Left lung (tissue), 10 donors: Measurements from ENCODE around the gene KRT12. TPM values are rescaled to one million over a fixed set of nuclear protein-coding genes. Genes with fewer than 3 reads are reported as not detected.

ENCODE experiments used
- ATAC-seq: fragments of 200-7000 bp; cut with Tn5 transposase; one replicate; pipeline ENCODE4 v1.9.1; 2020; ENCODE audit warnings: moderate library complexity
- DNase-seq, 4 donors: peaks; one replicate each; pipeline ENCODE4 v3.0.0-alpha.2; 2013 to 2020
- H3K27ac ChIP-seq, 2 donors: fragments of 200-600 bp; sonication (generic) in 1 of 2; one replicate each; pipeline versions ENCODE4 v1.5.0 to v1.8.0; 2020 to 2021
- H3K27me3 ChIP-seq, 2 donors: fragments of 200-600 bp; sonication (generic) in 1 of 2; one replicate each; pipeline versions ENCODE4 v1.5.0 to v1.8.0; 2020 to 2021
- H3K36me3 ChIP-seq, 2 donors: fragments of 200-600 bp; sonication (generic) in 1 of 2; one replicate each; pipeline versions ENCODE4 v1.5.0 to v1.8.0; 2020 to 2021
- H3K4me1 ChIP-seq, 2 donors: fragments of 200-600 bp; one replicate each; pipeline ENCODE4 v1.8.0; 2021
- H3K4me3 ChIP-seq, 2 donors: fragments of 200-600 bp; sonication (generic) in 1 of 2; one replicate each; pipeline versions ENCODE4 v1.5.0 to v1.8.0; 2020 to 2021; ENCODE audit warnings: mild to moderate bottlenecking in 1 of 2
- H3K9me3 ChIP-seq, 2 donors: fragments of 200-600 bp; sonication (generic) in 1 of 2; one replicate each; pipeline versions ENCODE4 v1.5.0 to v1.8.0; 2020 to 2021
- CTCF ChIP-seq, 2 donors: fragments of 200-600 bp; sonication (generic) in 1 of 2; IDR thresholded peaks; one replicate each; pipeline versions ENCODE4 v1.5.0 to v1.8.0; 2021; ENCODE audit warnings: antibody characterized with exemption in 2 of 2
- intact Hi-C, 2 donors: fragments of 100-400 bp; cut with DNase I; formaldehyde crosslinking; loops; one replicate each; pipeline versions ENCODE4 v1.11.2 to v1.14.2; 2022
- polyA plus RNA-seq, 6 donors: library from polyadenylated mRNA; unstranded; fragments of 120-200 nt; gene quantifications; one replicate each; pipeline ENCODE4 v1.2.1, GENCODE V29; 2013; ENCODE audit not compliant: insufficient read length in 6 of 6
- total RNA-seq, 2 donors: library from RNA; stranded (reverse); fragmentation: NEBNext Ultra II Directional; extraction: Animal tissue kit (Norgen Biotek cat#: 25700); gene quantifications; one replicate each; pipeline ENCODE4 v1.2.1, GENCODE V29; 2021
- donor health status: DM: no; HTN: yes; CAD: no.
- donor health status: DM: no; HTN: no; CAD: no.

KRT12 gene
- total and polyA plus RNA-seq, 8 donors, result 0.10 to 0.26 (median 0.21) TPM; not detected in 5

DNA sequence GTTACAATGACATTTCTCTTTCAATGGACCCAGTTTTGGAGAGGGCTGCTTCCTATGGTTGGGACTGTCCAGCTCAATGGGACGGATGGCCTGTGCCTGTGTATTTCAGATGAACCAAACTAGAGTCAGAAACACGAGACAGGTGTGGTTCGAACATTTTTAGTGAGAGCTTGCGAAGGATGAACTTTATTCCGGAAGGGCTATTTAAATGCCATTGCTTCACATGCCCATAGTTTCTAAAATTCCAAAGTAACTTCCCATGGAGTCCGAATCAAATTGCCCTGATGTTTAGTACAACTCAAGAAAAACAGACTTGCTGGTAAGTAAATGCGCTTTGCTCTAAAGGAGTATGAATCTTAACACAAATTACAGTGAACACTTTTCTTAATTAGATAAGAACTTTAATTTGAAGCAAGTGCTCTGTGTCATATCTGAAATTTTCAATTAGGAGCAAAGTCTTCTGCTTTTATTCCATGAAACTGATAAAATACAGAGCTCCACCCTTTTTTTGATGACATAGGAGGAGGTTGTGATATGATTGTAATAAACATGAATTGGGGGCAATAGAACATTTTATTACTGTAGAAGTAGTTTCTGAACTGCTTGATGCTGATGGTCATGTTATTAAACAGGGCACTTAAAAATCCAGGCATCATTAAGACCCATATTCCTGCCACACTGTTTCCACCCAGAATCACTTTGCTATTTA lies 16.8 kb upstream of the KRT12 start:
- intact Hi-C loops, result no loop called here
- ATAC-seq (no peak), DNase-seq (no peak)
- Histone ChIP-seq H3K9me3 (no peaks in the 10 kb centered on the region), H3K36me3 (no peaks in the 10 kb centered on the region), H3K4me1 (no peaks in the 10 kb centered on the region), H3K27me3 (peaks cover 0 to 36% of the 10 kb centered on the region in 2 donors), H3K27ac (no peak overlapping the region), H3K4me3 (no peak overlapping the region)
- no peak for TF ChIP-seq CTCF (IDR thresholded peaks at IDR 0.05)

GRCh38 chr17:40883031-40883430 lies 16.0 kb upstream of the KRT12 start:
- TF ChIP-seq CTCF (IDR thresholded peaks at IDR 0.05), result no peak
- no peaks in the 10 kb centered on the region for H3K4me1 ChIP-seq
- H3K27ac ChIP-seq, result no peak overlapping the region
- H3K27me3 ChIP-seq, result peaks cover 0 to 28% of the 10 kb centered on the region in 2 donors
- ATAC-seq (no peak), DNase-seq (no peak)
- no peaks in the 10 kb centered on the region for H3K9me3 ChIP-seq
- intact Hi-C loops, result no loop called here
- H3K36me3 ChIP-seq, result no peaks in the 10 kb centered on the region
- H3K4me3 ChIP-seq, result no peak overlapping the region

GRCh38 chr17:40879026-40879425 lies 12.0 kb upstream of the KRT12 start:
- Histone ChIP-seq H3K27ac (no peak overlapping the region), H3K4me3 (no peak overlapping the region), H3K27me3 (no peaks in the 10 kb centered on the region), H3K9me3 (no peaks in the 10 kb centered on the region), H3K36me3 (no peaks in the 10 kb centered on the region), H3K4me1 (no peaks in the 10 kb centered on the region)
- DNase-seq (no peak), ATAC-seq (no peak)
- intact Hi-C loops, result no loop called here
- no peak for TF ChIP-seq CTCF (IDR thresholded peaks at IDR 0.05)

GRCh38 chr17:40878044-40878443 lies 11.0 kb upstream of the KRT12 start:
- Histone ChIP-seq H3K9me3 (no peaks in the 10 kb centered on the region), H3K4me3 (no peak overlapping the region), H3K4me1 (no peaks in the 10 kb centered on the region), H3K27ac (no peak overlapping the region), H3K36me3 (no peaks in the 10 kb centered on the region), H3K27me3 (no peaks in the 10 kb centered on the region)
- DNase-seq (no peak), ATAC-seq (no peak)
- intact Hi-C loops, result no loop called here
- TF ChIP-seq CTCF (IDR thresholded peaks at IDR 0.05), result no peak

- TF ChIP-seq CTCF (IDR thresholded peaks at IDR 0.05), result no peak
- H3K36me3 ChIP-seq, result no peaks in the 10 kb centered on the region
- intact Hi-C loops, result no loop called here
- H3K27ac ChIP-seq, result no peak overlapping the region
- no peak for ATAC-seq
- no peaks in the 10 kb centered on the region for H3K4me1 ChIP-seq
- H3K27me3 ChIP-seq, result peaks cover 0 to 26% of the 10 kb centered on the region in 2 donors
- H3K9me3 ChIP-seq, result no peaks in the 10 kb centered on the region
- H3K4me3 ChIP-seq, result no peak overlapping the region
- no peak for DNase-seq
Measured at GRCh38 chr17:40873801-40874200, 6.8 kb upstream of the KRT12 start.
